ENCODE results near the gene OTOP2.

DNA sequence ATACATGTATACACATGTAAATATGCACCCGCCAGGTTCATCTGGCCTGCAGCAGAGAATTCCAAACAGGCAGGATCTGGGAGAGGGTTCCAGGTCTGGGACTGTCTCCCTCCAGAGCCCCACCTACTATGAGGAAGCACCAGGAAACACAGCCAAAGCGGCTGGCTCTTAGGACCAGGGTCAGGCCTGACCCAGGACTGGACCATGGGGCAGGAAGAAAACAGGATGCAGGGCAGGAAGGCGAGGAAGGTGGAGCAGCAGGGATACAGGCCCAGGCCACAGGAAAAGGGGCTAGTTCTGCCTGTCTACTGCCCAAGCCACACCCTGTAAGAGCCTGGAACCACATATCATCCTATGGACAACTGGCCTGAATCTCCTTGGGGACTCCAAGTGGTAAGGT lies 46.3 kb downstream of the OTOP2 start:
- TF ChIP-seq ZFP30 (CRISPR knock-in tag; IDR thresholded peaks at IDR 0.05) (no peak), ZNF8 (CRISPR knock-in tag; IDR thresholded peaks at IDR 0.05) (no peak), ARNTL (CRISPR knock-in tag; IDR thresholded peaks at IDR 0.05; ENCODE audit: borderline replicate concordance, low read depth) (no peak), PATZ1 (CRISPR knock-in tag; IDR thresholded peaks at IDR 0.05; ENCODE audit: borderline replicate concordance) (no peak), RARB (CRISPR knock-in tag; IDR thresholded peaks at IDR 0.05) (no peak), CREB5 (CRISPR knock-in tag; IDR thresholded peaks at IDR 0.05; ENCODE audit: low read depth) (no peak), POU6F1 (CRISPR knock-in tag; IDR thresholded peaks at IDR 0.05; ENCODE audit: borderline replicate concordance, low read depth) (no peak), TOX (CRISPR knock-in tag; IDR thresholded peaks at IDR 0.05; ENCODE audit: borderline replicate concordance) (no peak), ZC3H10 (CRISPR knock-in tag; IDR thresholded peaks at IDR 0.05) (no peak), PPARA (CRISPR knock-in tag; IDR thresholded peaks at IDR 0.05; ENCODE audit: borderline replicate concordance) (no peak), ZNF565 (CRISPR knock-in tag; conservative IDR thresholded peaks at IDR 0.05; ENCODE audit: low read depth) (no peak), OSR1 (CRISPR knock-in tag; IDR thresholded peaks at IDR 0.05) (no peak)
